Left ventricle myocardium inferior (tissue), 1 donor: ENCODE data around the gene RBPJ. TPM values are rescaled to one million over a fixed set of nuclear protein-coding genes. Genes with fewer than 3 reads are reported as not detected.
A peak's percentile ranks its signal among the peaks of the same experiment; 100 is the strongest.

Experiments used
- DNase-seq: peaks from one replicate; pipeline ENCODE4 v3.0.0-alpha.2; 2020
- H3K27ac ChIP-seq: fragments of 200-600 bp; replicated peaks from 2 replicates; pipeline ENCODE4 v1.8.0; 2021
- H3K27me3 ChIP-seq: fragments of 200-600 bp; 2 replicates; pipeline ENCODE4 v1.8.0; 2021; ENCODE audit warnings: low read depth
- H3K36me3 ChIP-seq: fragments of 200-600 bp; 2 replicates; pipeline ENCODE4 v1.8.0; 2021
- H3K4me1 ChIP-seq: fragments of 200-600 bp; 2 replicates; pipeline ENCODE4 v1.8.0; 2021
- H3K4me3 ChIP-seq: fragments of 200-600 bp; 2 replicates; pipeline ENCODE4 v1.8.0; 2021; ENCODE audit warnings: mild to moderate bottlenecking, moderate library complexity
- H3K9me3 ChIP-seq: fragments of 200-600 bp; replicated peaks from 2 replicates; pipeline ENCODE4 v1.8.0; 2021
- CTCF ChIP-seq: fragments of 200-600 bp; IDR thresholded peaks from 2 replicates; pipeline ENCODE4 v1.8.0; 2021; ENCODE audit warnings: antibody characterized with exemption, mild to moderate bottlenecking, borderline replicate concordance
- intact Hi-C: fragments of 100-400 bp; cut with micrococcal nuclease; formaldehyde crosslinking; loops from one replicate; pipeline ENCODE4 v1.11.0; 2022
- long read RNA-seq: library from polyadenylated mRNA; unstranded; transcript quantifications from one replicate; pipeline ENCODE4 v2.0.0, GENCODE V29; 2021
- total RNA-seq: library from RNA; stranded (reverse); fragmentation: NEBNext Ultra II Directional; extraction: Animal tissue kit (Norgen Biotek cat#: 25700); gene quantifications from one replicate; pipeline ENCODE4 v1.2.1, GENCODE V29; 2021
- donor health status: DM: no; HTN: yes; CAD: no; lungs with severe emphysema.

RBPJ gene
- 36.5 TPM for total RNA-seq
- long read RNA-seq, full-length matches to known transcripts: 26 of 33 reads
- long read RNA-seq, partial matches to known transcripts: 0 of 33 reads
- long read RNA-seq, other reads (novel, unspliced or antisense): 7 of 33 reads

GRCh38 chr4:26320538-26321372, at the start of gene RBPJ:
Gene RBPJ (plus strand): TSS chr4:26321014. CDS start chr4:26321029, 15 bp downstream.
- H3K27me3 ChIP-seq: no peaks in the 10 kb centered on the region
- TF ChIP-seq CTCF: no peak
- H3K4me3 ChIP-seq: peak within 1 kb of the TSS; percentile 95
- peak within 1 kb of the TSS; percentile 97 for H3K27ac ChIP-seq
- peaks cover 11% of the 10 kb centered on the region for H3K9me3 ChIP-seq
- H3K4me1 ChIP-seq: peaks cover 60% of the 10 kb centered on the region
- DNase-seq: peak; percentile 92
- intact Hi-C loops: no loop called here
- H3K36me3 ChIP-seq: no peaks in the 10 kb centered on the region

- Histone ChIP-seq H3K36me3 (no peaks in the 10 kb centered on the region), H3K27me3 (peaks cover 6% of the 10 kb centered on the region), H3K4me3 (no peak overlapping the region), H3K27ac (no peak overlapping the region), H3K4me1 (peaks cover 5% of the 10 kb centered on the region), H3K9me3 (no peaks in the 10 kb centered on the region)
- intact Hi-C loops: no loop called here
- DNase-seq: no peak
- TF ChIP-seq CTCF: no peak
These were observed 49.1 kb upstream of the RBPJ start for GRCh38 chr4:26271703-26272102.

- Histone ChIP-seq H3K36me3 (no peaks in the 10 kb centered on the region), H3K27ac (peak overlapping the region; percentile 23), H3K9me3 (no peaks in the 10 kb centered on the region), H3K4me3 (no peak overlapping the region), H3K27me3 (peaks cover 6% of the 10 kb centered on the region), H3K4me1 (no peaks in the 10 kb centered on the region)
- no peak for DNase-seq
- intact Hi-C loops: no loop called here
- no peak for TF ChIP-seq CTCF
These were observed 47.9 kb upstream of the RBPJ start for GRCh38 chr4:26272654-26273615.

GRCh38 chr4:26273616-26273980, 47.2 kb upstream of the RBPJ start:
- Histone ChIP-seq H3K4me1 (no peaks in the 10 kb centered on the region), H3K27me3 (peaks cover 6% of the 10 kb centered on the region), H3K9me3 (no peaks in the 10 kb centered on the region), H3K27ac (peak overlapping the region; percentile 23), H3K36me3 (no peaks in the 10 kb centered on the region), H3K4me3 (no peak overlapping the region)
- intact Hi-C loops: no loop called here
- no peak for TF ChIP-seq CTCF
- DNase-seq: peak; percentile 37

GRCh38 chr4:26275281-26275680, 45.5 kb upstream of the RBPJ start:
- intact Hi-C loops: no loop called here
- no peak for DNase-seq
- H3K4me1 ChIP-seq: no peaks in the 10 kb centered on the region
- no peaks in the 10 kb centered on the region for H3K9me3 ChIP-seq
- H3K27me3 ChIP-seq: peaks cover 6% of the 10 kb centered on the region
- H3K27ac ChIP-seq: no peak overlapping the region
- no peaks in the 10 kb centered on the region for H3K36me3 ChIP-seq
- TF ChIP-seq CTCF: no peak
- no peak overlapping the region for H3K4me3 ChIP-seq
